IMR-90 (cell line): Measurements from ENCODE around the gene TRIO. TPM values are rescaled to one million over a fixed set of nuclear protein-coding genes. Genes with fewer than 3 reads are reported as not detected.

Experiments
- ATAC-seq: fragments of 200-7000 bp; cut with Tn5 transposase; 2 replicates; pipeline ENCODE4 v1.9.1; 2020; ENCODE audit warnings: low read depth, mild to moderate bottlenecking, moderate library complexity
- BruUV-seq: library from RNA; stranded (reverse); fragments of 400-500 nt; replicated peaks from 2 replicates; lab custom pipeline; 2021; lab: Mats Ljungman, UMichigan
- CTCF ChIA-PET: fragments of 300-600 bp; formaldehyde crosslinking; extraction: SDS; loops from one replicate; lab custom pipeline; 2021; ENCODE audit warnings: antibody characterized with exemption; lab: Yijun Ruan, JAX
- POLR2A ChIA-PET: fragments of 300-600 bp; sonication (Branson Sonifier 250); formaldehyde crosslinking; loops from one replicate; lab custom pipeline; 2022; ENCODE audit warnings: antibody characterized with exemption; ENCODE audit not compliant: unreplicated experiment; lab: Charles Lee
- DNase-seq: peaks from one replicate; pipeline ENCODE4 v3.0.0; 2013
- H2AFZ ChIP-seq: replicated peaks from 2 replicates; pipeline ENCODE3; 2013; ENCODE audit warnings: low read length, mild to moderate bottlenecking; ENCODE audit not compliant: poor library complexity
- H2AK5ac ChIP-seq: 2 replicates; pipeline ENCODE4 v1.6.1; 2013; ENCODE audit warnings: low read depth, low read length, inconsistent platforms
- H2AK9ac ChIP-seq: replicated peaks from 2 replicates; pipeline ENCODE3; 2013; ENCODE audit warnings: mild to moderate bottlenecking, low read depth, low read length, moderate library complexity; ENCODE audit not compliant: poor library complexity
- H2BK120ac ChIP-seq: 2 replicates; pipeline ENCODE4 v1.6.1; 2013; ENCODE audit warnings: low read depth, low read length, inconsistent platforms
- H2BK15ac ChIP-seq: 3 replicates; pipeline ENCODE4 v1.6.1; 2013; ENCODE audit warnings: low read depth, low read length, inconsistent platforms
- H2BK20ac ChIP-seq: 2 replicates; pipeline ENCODE4 v1.6.1; 2013; ENCODE audit warnings: low read depth, mild to moderate bottlenecking, inconsistent platforms, low read length, moderate library complexity
- H2BK5ac ChIP-seq: 2 replicates; pipeline ENCODE4 v1.6.1; 2013; ENCODE audit warnings: mild to moderate bottlenecking, low read depth, low read length, inconsistent platforms; ENCODE audit not compliant: poor library complexity, severe bottlenecking
- H3K14ac ChIP-seq: replicated peaks from 2 replicates; pipeline ENCODE4 v1.6.1; 2013; ENCODE audit warnings: low read depth, low read length, inconsistent platforms
- H3K18ac ChIP-seq: 2 replicates; pipeline ENCODE4 v1.6.1; 2013; ENCODE audit warnings: low read depth, low read length, control low read depth
- H3K23ac ChIP-seq: 2 replicates; pipeline ENCODE4 v1.6.1; 2013; ENCODE audit warnings: low read depth, low read length, inconsistent platforms
- H3K27ac ChIP-seq: 2 replicates; pipeline ENCODE4 v1.5.1; 2013; ENCODE audit warnings: mild to moderate bottlenecking, control low read depth, low read length; ENCODE audit not compliant: insufficient read depth
- H3K27me3 ChIP-seq: 2 replicates; pipeline ENCODE4 v1.6.1; 2013; ENCODE audit warnings: low read length; ENCODE audit not compliant: control insufficient read depth, insufficient read depth
- H3K36me3 ChIP-seq: 2 replicates; pipeline ENCODE4 v1.6.1; 2013; ENCODE audit warnings: low read length, mixed read lengths; ENCODE audit not compliant: control insufficient read depth, insufficient read depth
- H3K4ac ChIP-seq: 2 replicates; pipeline ENCODE4 v1.6.1; 2013; ENCODE audit warnings: low read depth, low read length, inconsistent platforms
- H3K4me1 ChIP-seq: 2 replicates; pipeline ENCODE4 v1.6.1; 2013; ENCODE audit warnings: low read length, mixed read lengths; ENCODE audit not compliant: control insufficient read depth, insufficient read depth
- H3K4me2 ChIP-seq: 2 replicates; pipeline ENCODE4 v1.6.1; 2013; ENCODE audit warnings: low read depth, mild to moderate bottlenecking, control low read depth, low read length, moderate library complexity
- H3K4me3 ChIP-seq: 2 replicates; pipeline ENCODE4 v1.5.1; 2013; ENCODE audit warnings: low read depth, mild to moderate bottlenecking, control low read depth, low read length, moderate library complexity; ENCODE audit not compliant: insufficient read depth
- H3K56ac ChIP-seq: 2 replicates; pipeline ENCODE4 v1.6.1; 2013; ENCODE audit warnings: low read length, inconsistent platforms; ENCODE audit not compliant: insufficient read depth; ENCODE audit errors: extremely low read depth
- H3K79me1 ChIP-seq, 2 experiments: 2 replicates each; pipeline ENCODE4 v1.6.1; 2013; ENCODE audit warnings: low read length in 2 of 2, inconsistent platforms in 1 of 2, low read depth in 1 of 2
- H3K9ac ChIP-seq: 2 replicates; pipeline ENCODE4 v1.6.1; 2013; ENCODE audit warnings: low read depth, low read length, control low read depth
- H3K9me1 ChIP-seq: 2 replicates; pipeline ENCODE4 v1.6.1; 2013; ENCODE audit warnings: low read length, inconsistent platforms; ENCODE audit not compliant: insufficient read depth
- H3K9me3 ChIP-seq: 2 replicates; pipeline ENCODE4 v1.6.1; 2013; ENCODE audit warnings: low read length; ENCODE audit not compliant: control insufficient read depth, insufficient read depth
- H4K20me1 ChIP-seq: 2 replicates; pipeline ENCODE4 v1.6.1; 2013; ENCODE audit warnings: low read length, inconsistent platforms; ENCODE audit not compliant: insufficient read depth
- H4K5ac ChIP-seq: 2 replicates; pipeline ENCODE4 v1.6.1; 2013; ENCODE audit warnings: mild to moderate bottlenecking, low read depth, low read length, control low read depth
- H4K8ac ChIP-seq, 2 experiments: 2 replicates each; pipeline ENCODE4 v1.6.1; 2013; ENCODE audit warnings: low read depth in 2 of 2, low read length in 2 of 2, control low read depth in 1 of 2, inconsistent platforms in 1 of 2
- H4K91ac ChIP-seq: 2 replicates; pipeline ENCODE4 v1.6.1; 2013; ENCODE audit warnings: low read depth, low read length, inconsistent platforms; ENCODE audit not compliant: insufficient read depth
- BHLHE40 ChIP-seq: fragments of 150-350 bp; IDR thresholded peaks from 2 replicates; pipeline ENCODE4 v1.6.1; 2016; ENCODE audit warnings: mild to moderate bottlenecking, low read depth, low read length
- RCOR1 ChIP-seq: IDR thresholded peaks from 2 replicates; pipeline ENCODE4 v1.6.1; 2012; ENCODE audit warnings: mild to moderate bottlenecking, low read length, improper control_type of control experiment; ENCODE audit not compliant: insufficient replicate concordance
- WGBS, 2 experiments: methylation state at CpG; one replicate each; pipeline versions ENCODE4 v1.1.5 to v1.1.7; 2013; ENCODE audit warnings: missing lambda C conversion rate in 2 of 2; ENCODE audit not compliant: insufficient read length in 1 of 2; ENCODE audit errors: extremely low coverage in 2 of 2; 5-methylcytosine and 5-hydroxymethylcytosine counted together
- dilution Hi-C: fragments of 300-500 bp; cut with HindIII; formaldehyde crosslinking; loops from one replicate; pipeline ENCODE4 v1.14.3; 2018; ENCODE audit warnings: low sequenced_read_pairs; ENCODE audit not compliant: unreplicated experiment
- in situ Hi-C: fragments of 300-500 bp; cut with MboI; formaldehyde crosslinking; loops from 3 replicates; pipeline ENCODE4 v1.14.3; 2019; ENCODE audit warnings: low sequenced_read_pairs, inconsistent platforms, mixed read lengths
- intact Hi-C: fragments of 100-400 bp; cut with micrococcal nuclease; formaldehyde crosslinking; loops from 2 replicates; pipeline ENCODE4 v1.10.0; 2022
- polyA plus RNA-seq, 3 experiments: library from polyadenylated mRNA; depleted of rRNA; stranded (reverse); fragments of >200 nt; gene quantifications; 2 replicates each; pipeline ENCODE4 v1.2.3, GENCODE V29; 2012; ENCODE audit warnings: low replicate concordance in 1 of 3
- total RNA-seq: library from RNA; depleted of rRNA; stranded (reverse); fragments of >200 nt; gene quantifications from 2 replicates; pipeline ENCODE4 v1.2.3, GENCODE V29; 2012

The TRIO gene
- total and polyA plus RNA-seq, 2 of the 4 experiments (the other 2 are of a cell fraction), result 206 to 522 TPM

DNA sequence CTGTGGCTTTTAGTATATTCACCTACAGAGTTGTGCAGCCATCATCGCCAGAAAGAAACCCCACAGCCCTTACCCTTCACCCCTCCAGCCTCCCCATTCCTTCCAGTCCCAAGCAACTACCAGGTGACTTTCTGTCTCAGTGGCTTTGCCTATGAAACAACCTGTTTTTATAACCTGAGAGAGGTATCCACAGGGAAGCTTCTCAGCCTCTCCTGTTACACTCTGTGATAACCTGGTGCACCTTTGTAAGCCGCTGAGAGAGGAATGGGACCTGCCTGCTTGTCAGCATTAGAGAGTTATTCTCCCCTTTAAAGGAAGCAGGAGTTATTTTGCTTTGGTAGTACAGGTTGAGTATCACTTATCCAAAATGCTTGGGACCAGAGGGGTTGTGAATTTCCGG is 93.6 kb downstream of the TRIO start:
- no peaks in the 10 kb centered on the region for H3K27me3 ChIP-seq
- H3K4me1 ChIP-seq, result peaks cover 36% of the 10 kb centered on the region
- H3K4ac ChIP-seq, result 0 out of 2 replicates have a peak overlapping the region, but pooled peaks have one; percentile 30
- H2AFZ ChIP-seq, result no peak overlapping the region
- no peak overlapping the region for H3K4me3 ChIP-seq
- H4K8ac ChIP-seq, result peak overlapping the region in 1 of 2 experiments; percentile 1; a peak in 1 of 4 replicates
- WGBS, 2 experiments, result 100% methylated on average over 1 of the region's 3 CpGs; no CpG with 5 or more reads in 1 of the 2 experiments
- H2BK5ac ChIP-seq, result peak overlapping the region; percentile 32
- no peaks in the 10 kb centered on the region for H3K9me3 ChIP-seq
- dilution Hi-C loops (no loop called here), intact Hi-C loops (no loop called here), in situ Hi-C loops (no loop called here)
- no peak overlapping the region for H3K18ac ChIP-seq
- H3K56ac ChIP-seq, result no peak overlapping the region
- peak overlapping the region; percentile 37; the same call in 1 of the 2 replicates for H2AK5ac ChIP-seq
- no peak for DNase-seq
- no peak overlapping the region for H2AK9ac ChIP-seq
- peak overlapping the region; percentile 31; the same call in 1 of the 2 replicates for H3K27ac ChIP-seq
- peak overlapping the region; percentile 22; the same call in 1 of the 2 replicates for H3K14ac ChIP-seq
- TF ChIP-seq BHLHE40 (no peak), RCOR1 (no peak)
- H4K91ac ChIP-seq, result no peak overlapping the region
- H4K20me1 ChIP-seq, result peaks cover 98% of the 10 kb centered on the region
- peaks cover 40% of the 10 kb centered on the region for H3K9me1 ChIP-seq
- peaks cover 13% of the 10 kb centered on the region for H3K36me3 ChIP-seq
- H2BK15ac ChIP-seq, result no peak overlapping the region
- ATAC-seq, result no peak
- peak overlapping the region; percentile 30; the same call in 1 of the 2 replicates for H3K9ac ChIP-seq
- ChIA-PET POLR2A (no interaction called here), CTCF (no interaction called here)
- BruUV-seq, result no TSS peak
- H3K23ac ChIP-seq, result peak overlapping the region; percentile 59; the same call in 1 of the 2 replicates
- H3K4me2 ChIP-seq, result peak overlapping the region; percentile 24; the same call in 1 of the 2 replicates
- H2BK120ac ChIP-seq, result no peak overlapping the region
- H3K79me1 ChIP-seq, result peaks cover 3 to 37% of the 10 kb centered on the region in 2 experiments; a peak in 3 of 4 replicates
- no peak overlapping the region for H4K5ac ChIP-seq
- H2BK20ac ChIP-seq, result no peak overlapping the region
